HG03097 (cell line): ENCODE results near the gene MARCHF11.

Experiments
- ATAC-seq: cut with Tn5 transposase; IDR thresholded peaks from one replicate; pipeline ENCODE4 v1.9.1; 2021; ENCODE audit not compliant: unreplicated experiment, low FRiP score

Gene MARCHF11

DNA sequence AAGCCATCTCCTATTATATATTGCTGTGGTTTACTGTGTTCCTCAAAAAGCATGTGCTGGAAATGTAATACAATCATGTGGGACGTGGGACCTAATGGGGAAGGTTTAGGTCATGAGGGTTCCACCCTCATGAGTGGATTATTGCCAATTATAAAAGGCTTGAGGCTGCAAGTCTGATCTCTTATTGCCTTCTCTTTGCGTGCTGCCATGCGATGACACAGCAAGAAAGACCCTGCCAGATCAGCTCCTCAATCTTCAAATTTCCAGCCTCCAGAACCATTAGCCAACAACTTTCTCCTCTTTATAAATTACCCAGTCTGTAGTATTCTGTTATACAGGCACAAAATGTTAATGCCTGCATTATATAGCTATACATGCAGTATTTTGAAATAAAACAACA, 45.4 kb downstream of the MARCHF11 start:
- ATAC-seq, result no peak

- ATAC-seq, result no peak
Observed at GRCh38 chr5:16131878-16132277, 47.7 kb downstream of the MARCHF11 start.

GRCh38 chr5:16128944-16129343, 50.6 kb downstream of the MARCHF11 start:
- no peak for ATAC-seq

DNA sequence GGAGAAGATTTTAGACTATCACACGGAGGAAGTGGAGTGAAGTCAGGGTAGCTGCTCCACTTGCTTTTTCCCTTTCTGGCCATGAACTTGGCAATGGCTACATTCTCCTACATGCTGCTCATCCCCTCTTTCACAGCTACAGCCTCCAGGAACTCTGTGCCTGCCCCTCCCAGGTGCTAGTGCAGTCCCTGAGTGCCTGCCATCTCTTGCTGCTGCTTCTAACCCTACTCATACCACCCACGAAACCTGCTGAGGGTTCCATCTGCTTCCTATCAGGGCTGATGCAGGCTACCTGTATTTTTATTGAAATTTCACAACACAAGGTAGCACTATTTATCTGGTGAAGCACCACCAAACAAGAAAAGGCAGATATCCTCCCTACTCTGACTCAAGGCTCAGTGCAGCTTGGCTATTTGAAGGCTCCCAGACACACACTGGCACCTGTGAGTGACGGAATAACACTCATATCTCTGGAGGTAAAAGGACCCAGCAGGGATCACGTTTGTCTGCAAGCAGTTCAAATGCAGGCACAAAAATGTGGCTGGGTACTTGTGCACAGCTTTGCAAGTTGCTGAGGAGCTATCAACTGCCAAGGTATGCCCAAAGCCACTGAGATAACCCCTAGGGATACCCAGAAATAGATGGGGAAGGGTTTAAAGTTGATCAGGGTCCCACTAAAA, 51.6 kb downstream of the MARCHF11 start:
- no peak for ATAC-seq

DNA sequence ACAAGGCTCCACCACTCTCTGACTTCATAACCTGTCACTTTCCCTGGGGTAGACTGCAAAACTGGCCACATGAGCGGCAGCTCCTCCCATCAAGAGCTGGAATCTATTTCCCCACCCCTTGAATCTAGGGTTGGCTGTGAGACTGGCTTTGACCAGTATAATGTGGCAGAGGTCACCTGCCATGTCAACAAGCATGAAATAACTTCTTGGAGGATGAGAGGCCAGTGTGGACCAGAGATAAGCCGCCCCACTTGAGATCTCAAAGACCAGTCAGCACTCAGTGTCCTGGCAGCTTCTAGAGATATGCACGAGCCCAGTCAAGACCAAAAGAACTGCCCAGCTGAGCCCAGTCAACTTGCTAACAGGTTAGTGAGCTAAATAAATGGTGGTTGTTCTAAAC, 59.0 kb downstream of the MARCHF11 start:
- no peak for ATAC-seq

DNA sequence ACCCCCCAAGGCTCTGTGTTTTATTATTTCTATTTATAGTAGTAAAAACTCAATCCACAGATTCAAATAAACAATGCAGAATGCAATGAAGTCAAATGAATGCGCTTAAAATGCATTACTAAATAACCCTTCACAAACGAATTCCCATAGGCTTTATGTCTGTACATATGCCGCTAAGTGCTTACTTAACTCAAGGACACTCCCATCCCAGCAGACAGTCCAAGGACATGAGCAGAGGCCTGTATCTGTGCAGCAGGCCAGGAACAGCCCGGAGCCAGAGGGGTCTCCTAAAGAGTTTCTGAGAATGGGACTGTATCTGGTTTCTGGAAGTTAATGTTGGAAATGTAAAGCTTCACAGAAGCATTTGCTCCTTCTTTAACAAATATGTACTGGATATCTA, 59.8 kb downstream of the MARCHF11 start:
- ATAC-seq, result no peak

DNA sequence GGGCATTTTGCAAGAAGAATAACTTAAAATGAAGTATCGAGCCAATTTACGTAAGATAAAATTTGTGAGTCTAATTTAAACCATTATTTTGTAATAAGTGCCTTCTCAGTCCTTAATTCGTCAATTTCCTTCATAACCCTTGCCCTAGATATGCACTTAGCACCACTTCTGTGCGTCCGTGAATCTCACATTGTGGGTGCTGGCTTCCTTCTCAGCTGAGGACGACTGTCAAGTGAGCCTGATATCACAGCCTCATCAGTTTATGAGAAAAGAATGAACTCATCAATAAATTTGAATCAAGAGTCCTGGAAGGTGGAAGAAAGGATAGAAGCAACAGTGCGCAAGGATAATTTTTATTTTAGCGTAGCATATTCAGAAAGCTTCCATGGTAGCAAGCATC, 64.5 kb downstream of the MARCHF11 start:
- no peak for ATAC-seq

- no peak for ATAC-seq
Observed at GRCh38 chr5:16108418-16108817, 71.2 kb downstream of the MARCHF11 start.

DNA sequence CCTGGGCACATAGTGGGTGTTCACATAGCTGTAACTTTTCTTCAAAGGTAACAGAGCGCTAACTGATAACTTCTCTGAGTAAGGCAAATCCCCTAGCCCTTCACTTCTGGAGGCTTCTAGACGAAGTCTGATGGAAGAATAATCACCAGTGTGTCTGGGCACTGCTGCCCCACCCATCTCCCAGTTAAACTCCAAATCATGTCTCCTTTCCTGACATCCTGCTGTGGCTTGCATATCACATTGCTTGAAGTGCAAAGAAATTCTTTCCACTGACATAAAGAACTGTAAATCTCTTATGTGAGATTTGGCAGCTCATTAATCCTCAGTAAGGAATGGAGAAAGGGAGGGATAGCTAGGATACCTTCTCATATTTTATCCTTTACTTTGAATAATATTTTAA, 74.6 kb downstream of the MARCHF11 start:
- no peak for ATAC-seq

DNA sequence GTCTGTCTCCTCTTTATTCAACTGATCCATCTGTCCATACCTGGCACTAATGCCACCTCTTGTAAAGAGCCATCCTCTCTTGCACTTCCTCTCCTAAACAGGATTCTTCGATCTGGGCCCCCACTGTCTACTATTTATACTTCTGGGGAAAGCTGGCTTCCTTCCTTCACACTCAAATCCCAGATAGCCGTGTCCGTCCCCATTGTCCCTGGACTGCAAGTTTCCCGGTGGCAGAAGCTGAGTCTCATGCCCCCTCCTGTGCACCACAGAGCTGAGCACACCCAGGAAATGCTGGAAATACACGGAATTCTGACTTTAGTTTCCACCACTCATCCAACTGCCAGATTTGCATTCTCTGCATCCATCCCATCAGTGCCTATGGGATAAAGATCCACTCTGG, 84.0 kb downstream of the MARCHF11 start:
- no peak for ATAC-seq

DNA sequence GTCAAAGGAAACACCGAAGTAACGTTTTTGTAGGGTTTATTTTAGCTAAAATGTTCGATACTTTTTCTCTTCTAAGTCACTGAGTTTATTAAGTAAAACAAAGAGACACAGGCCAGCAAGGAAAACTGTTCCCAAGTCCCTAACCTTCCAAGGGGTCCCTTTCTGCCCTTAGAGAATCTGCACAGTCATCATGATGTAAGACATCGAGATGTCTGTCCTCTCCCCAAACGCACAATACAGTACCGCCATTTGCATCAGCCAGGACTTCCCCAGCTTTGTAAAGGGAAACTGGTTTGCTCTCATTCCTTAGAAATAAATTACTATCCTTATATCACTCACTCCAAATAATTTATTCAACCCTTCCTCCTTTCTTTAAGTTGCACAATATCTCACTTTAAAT, 89.3 kb downstream of the MARCHF11 start:
- ATAC-seq, result no peak

DNA sequence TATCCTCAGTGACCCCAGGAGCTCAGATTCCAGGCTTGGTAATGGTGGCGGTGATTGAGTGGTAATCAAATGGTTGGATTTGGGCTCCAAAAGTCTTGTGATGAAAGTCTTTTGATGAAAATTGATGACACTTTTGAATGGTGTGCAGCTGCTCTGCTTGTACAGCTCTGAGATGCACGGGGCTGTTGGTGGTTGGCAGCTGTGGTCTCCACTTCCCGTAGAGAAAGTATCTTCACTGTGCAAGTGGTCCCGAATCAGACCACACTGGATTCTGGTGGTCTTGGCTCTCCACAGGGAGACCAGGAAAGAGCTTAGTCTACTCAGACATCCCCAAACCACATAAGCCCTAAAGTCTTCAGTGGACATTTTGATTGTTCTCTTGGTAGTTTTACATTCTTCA, 96.6 kb downstream of the MARCHF11 start:
- no peak for ATAC-seq

- ATAC-seq, result no peak
Observed at GRCh38 chr5:16082053-16082452, 97.5 kb downstream of the MARCHF11 start.

- ATAC-seq, result no peak
Observed at GRCh38 chr5:16081376-16081955, 98.1 kb downstream of the MARCHF11 start.

DNA sequence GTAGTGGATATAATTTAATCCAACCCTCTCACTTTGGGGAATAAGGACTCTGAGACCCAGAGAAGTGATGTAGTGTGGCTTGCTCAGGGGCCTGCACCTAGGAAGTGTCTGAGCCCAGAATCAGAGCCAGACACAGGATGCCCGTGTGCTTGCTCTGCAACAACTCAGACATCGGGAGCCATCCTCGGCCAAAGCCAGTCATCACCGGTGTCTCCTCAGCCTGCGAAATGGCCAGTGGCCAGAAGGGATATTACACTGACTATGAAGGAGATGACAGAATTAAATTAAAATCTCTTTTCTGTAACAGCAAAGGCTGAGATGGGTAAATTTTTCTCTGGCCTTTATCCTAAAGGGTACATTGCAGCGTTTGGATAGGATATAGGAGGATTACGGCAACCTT, 102.9 kb downstream of the MARCHF11 start:
- ATAC-seq, result no peak

DNA sequence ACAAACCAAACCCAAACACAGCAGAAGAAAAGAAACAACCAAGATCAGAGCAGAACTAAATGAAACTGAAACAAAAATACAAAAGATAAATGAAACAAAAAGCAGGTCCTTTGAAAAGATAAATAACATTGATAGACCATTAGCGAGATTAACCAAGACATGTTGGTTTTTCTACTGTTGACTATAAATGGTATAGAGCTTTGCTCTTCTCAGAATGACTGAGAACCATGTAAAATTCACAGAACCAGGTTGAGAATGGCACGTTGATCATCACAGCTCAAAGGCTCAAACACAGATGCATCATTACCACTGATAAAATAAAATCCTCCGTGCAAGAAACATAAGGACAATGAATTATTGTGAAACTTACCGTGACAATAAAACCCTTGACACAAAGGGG, 105.2 kb downstream of the MARCHF11 start:
- ATAC-seq, result no peak

GRCh38 chr5:16072616-16073015, 107.0 kb downstream of the MARCHF11 start:
- ATAC-seq, result no peak

- no peak for ATAC-seq
Observed at GRCh38 chr5:16067415-16067814, 112.2 kb downstream of the MARCHF11 start.

DNA sequence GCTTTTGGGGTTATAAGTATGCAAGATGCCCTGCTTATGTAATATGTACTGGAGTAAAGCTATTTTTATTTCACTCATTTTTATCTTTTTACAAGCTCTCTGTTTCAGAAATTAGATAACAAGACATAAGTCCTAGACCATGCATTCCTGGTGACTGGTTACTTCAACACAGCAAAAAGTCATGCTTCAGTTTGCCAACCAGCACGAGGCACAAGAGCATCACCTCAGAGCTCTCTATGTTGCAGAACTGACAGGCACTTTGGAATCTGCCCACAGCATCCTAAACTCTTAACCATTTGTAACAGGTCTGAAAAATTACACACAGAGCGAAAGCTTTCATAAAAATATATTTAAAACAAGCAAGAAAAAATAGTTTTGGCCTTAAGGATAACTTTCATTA, 112.8 kb downstream of the MARCHF11 start:
- ATAC-seq, result no peak

DNA sequence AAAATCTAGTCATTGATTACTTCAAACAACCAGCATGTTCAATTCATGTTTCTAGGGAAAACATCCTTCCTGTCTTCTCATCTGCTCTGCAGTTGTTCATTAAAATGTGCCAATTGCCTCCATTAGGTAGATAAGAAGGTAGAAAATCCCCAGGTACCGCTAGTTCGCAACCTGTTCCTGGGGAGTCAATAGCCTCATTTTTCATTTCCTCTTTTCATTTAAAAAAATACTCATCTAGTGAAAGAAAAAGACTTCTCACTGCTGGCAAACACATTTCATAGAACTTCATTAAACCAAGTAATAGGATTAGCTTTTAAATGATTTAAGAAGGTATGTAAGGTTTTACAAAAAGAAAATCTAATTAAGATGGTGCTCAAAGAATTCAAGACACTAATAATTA, 113.3 kb downstream of the MARCHF11 start:
- no peak for ATAC-seq

DNA sequence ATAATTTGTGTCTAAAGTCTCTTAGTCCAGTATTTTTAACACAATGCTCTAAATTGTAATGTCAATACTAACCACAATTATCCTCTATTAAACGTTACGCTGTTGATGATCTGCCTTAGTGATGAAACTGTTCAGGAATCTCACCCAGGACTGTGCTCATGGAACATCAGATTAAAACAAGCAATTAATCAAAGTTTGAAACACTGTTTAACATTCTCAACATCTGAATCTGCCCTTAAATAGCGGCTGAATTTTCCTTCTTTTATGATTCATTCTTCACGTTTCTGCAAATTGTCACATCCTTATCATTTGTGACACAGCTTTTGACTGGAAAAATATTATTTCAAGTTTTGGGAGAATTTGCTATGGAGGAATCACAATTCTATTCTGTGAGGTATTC, 113.8 kb downstream of the MARCHF11 start:
- no peak for ATAC-seq

- ATAC-seq, result no peak
Observed at GRCh38 chr5:16064135-16064893, 115.3 kb downstream of the MARCHF11 start.
